H9 (cell line): ENCODE measurements around the gene ASMTL. TPM values are rescaled to one million over a fixed set of nuclear protein-coding genes. Genes with fewer than 3 reads are reported as not detected.

Experiments
- DNase-seq: peaks from one replicate; pipeline ENCODE4 v3.0.0-alpha.2; 2017
- H2AFZ ChIP-seq: one replicate; pipeline ENCODE4 v1.6.1; 2013; ENCODE audit warnings: mild to moderate bottlenecking, low read length, control low read depth, moderate library complexity
- H2AK5ac ChIP-seq: 2 replicates; pipeline ENCODE4 v1.6.1; 2013; ENCODE audit warnings: low read length, control low read depth, mixed read lengths; ENCODE audit not compliant: insufficient read length
- H2BK120ac ChIP-seq: one replicate; pipeline ENCODE4 v1.6.1; 2013; ENCODE audit warnings: low read depth, mild to moderate bottlenecking, low read length, control low read depth, inconsistent platforms; ENCODE audit not compliant: poor library complexity, severe bottlenecking
- H2BK12ac ChIP-seq: 2 replicates; pipeline ENCODE4 v1.6.1; 2013; ENCODE audit warnings: low read length, control low read depth, mixed read lengths, low read depth; ENCODE audit not compliant: insufficient read length
- H2BK15ac ChIP-seq: 2 replicates; pipeline ENCODE4 v1.6.1; 2013; ENCODE audit warnings: low read depth, low read length, control low read depth
- H2BK20ac ChIP-seq: one replicate; pipeline ENCODE4 v1.6.1; 2013; ENCODE audit warnings: low read depth, mild to moderate bottlenecking, low read length, control low read depth, inconsistent platforms; ENCODE audit not compliant: poor library complexity, severe bottlenecking
- H2BK5ac ChIP-seq: 2 replicates; pipeline ENCODE4 v1.6.1; 2013; ENCODE audit warnings: low read length, control low read depth, mixed read lengths; ENCODE audit not compliant: insufficient read length
- H3K14ac ChIP-seq: 2 replicates; pipeline ENCODE4 v1.6.1; 2013; ENCODE audit warnings: low read length, control low read depth; ENCODE audit not compliant: insufficient read depth
- H3K18ac ChIP-seq: 2 replicates; pipeline ENCODE4 v1.6.1; 2013; ENCODE audit warnings: low read depth, mild to moderate bottlenecking, mixed read lengths, low read length, control low read depth; ENCODE audit not compliant: insufficient read length
- H3K23ac ChIP-seq: 2 replicates; pipeline ENCODE4 v1.6.1; 2013; ENCODE audit warnings: low read length, control low read depth, mixed read lengths, low read depth; ENCODE audit not compliant: insufficient read length
- H3K23me2 ChIP-seq: 2 replicates; pipeline ENCODE4 v1.6.1; 2013; ENCODE audit warnings: low read depth, mild to moderate bottlenecking, mixed read lengths, low read length, control low read depth; ENCODE audit not compliant: insufficient read length, poor library complexity, severe bottlenecking
- H3K27ac ChIP-seq: 2 replicates; pipeline ENCODE4 v1.5.1; 2013; ENCODE audit warnings: low read length, control low read depth, mixed read lengths, low read depth; ENCODE audit not compliant: insufficient read length
- H3K27me3 ChIP-seq: 2 replicates; pipeline ENCODE4 v1.6.1; 2013; ENCODE audit warnings: low read length, control low read depth, inconsistent platforms; ENCODE audit not compliant: insufficient read depth
- H3K4ac ChIP-seq: 2 replicates; pipeline ENCODE4 v1.6.1; 2013; ENCODE audit warnings: low read depth, mild to moderate bottlenecking, control low read depth, inconsistent platforms, low read length, moderate library complexity
- H3K4me1 ChIP-seq: 2 replicates; pipeline ENCODE4 v1.6.1; 2013; ENCODE audit warnings: low read length, control low read depth, inconsistent platforms; ENCODE audit not compliant: insufficient read depth
- H3K4me2 ChIP-seq: 2 replicates; pipeline ENCODE4 v1.6.1; 2013; ENCODE audit warnings: low read length, control low read depth, mixed read lengths; ENCODE audit not compliant: insufficient read length, insufficient read depth
- H3K56ac ChIP-seq: 2 replicates; pipeline ENCODE4 v1.6.1; 2013; ENCODE audit warnings: low read depth, mild to moderate bottlenecking, mixed read lengths, low read length, control low read depth; ENCODE audit not compliant: insufficient read length
- H3K79me1 ChIP-seq: 2 replicates; pipeline ENCODE4 v1.6.1; 2013; ENCODE audit warnings: low read depth, mild to moderate bottlenecking, moderate library complexity, low read length, control low read depth, inconsistent platforms; ENCODE audit not compliant: insufficient read depth, poor library complexity, severe bottlenecking
- H3K79me2 ChIP-seq: 2 replicates; pipeline ENCODE4 v1.6.1; 2013; ENCODE audit warnings: low read length, control low read depth, inconsistent platforms; ENCODE audit not compliant: insufficient read depth
- H3K9ac ChIP-seq: 2 replicates; pipeline ENCODE4 v1.6.1; 2013; ENCODE audit warnings: low read length, control low read depth, mixed read lengths; ENCODE audit not compliant: insufficient read length; ENCODE audit errors: extremely low read depth
- H3K9me3 ChIP-seq: one replicate; pipeline ENCODE4 v1.6.1; 2013; ENCODE audit warnings: low read depth, low read length, inconsistent platforms; ENCODE audit not compliant: control insufficient read depth
- H3T11ph ChIP-seq: one replicate; pipeline ENCODE4 v1.6.1; 2013; ENCODE audit warnings: mild to moderate bottlenecking, low read length, control low read depth, inconsistent platforms
- H4K20me1 ChIP-seq: one replicate; pipeline ENCODE4 v1.6.1; 2013; ENCODE audit not compliant: control insufficient read depth, insufficient read length, insufficient read depth
- H4K5ac ChIP-seq: 2 replicates; pipeline ENCODE4 v1.6.1; 2013; ENCODE audit warnings: low read depth, mild to moderate bottlenecking, mixed read lengths, low read length, control low read depth; ENCODE audit not compliant: insufficient read length
- H4K8ac ChIP-seq: replicated peaks from 2 replicates; pipeline ENCODE4 v1.6.1; 2013; ENCODE audit warnings: low read length, control low read depth, mixed read lengths, low read depth; ENCODE audit not compliant: insufficient read length
- H4K91ac ChIP-seq: 2 replicates; pipeline ENCODE4 v1.6.1; 2013; ENCODE audit warnings: low read depth, mild to moderate bottlenecking, moderate library complexity, mixed read lengths, low read length, control low read depth; ENCODE audit not compliant: insufficient read length
- H3K27ac Mint-ChIP-seq, 3 experiments: 2 replicates in 2 of 3; 3 replicates in 1 of 3; pipeline ENCODE4 v1.8.0; 2020 to 2021; ENCODE audit warnings: mixed read lengths in 3 of 3, mild to moderate bottlenecking in 1 of 3, moderate library complexity in 1 of 3
- H3K27me3 Mint-ChIP-seq: 2 replicates; pipeline ENCODE4 v1.8.0; 2021; ENCODE audit warnings: low read depth, mild to moderate bottlenecking, moderate library complexity, mixed read lengths
- H3K36me3 Mint-ChIP-seq, 3 experiments: 2 replicates in 2 of 3; 3 replicates in 1 of 3; pipeline ENCODE4 v1.8.0; 2020 to 2021; ENCODE audit warnings: low read depth in 3 of 3, mixed read lengths in 3 of 3; ENCODE audit not compliant: insufficient read depth in 1 of 3
- H3K4me1 Mint-ChIP-seq, 2 experiments: 2 replicates each; pipeline ENCODE4 v1.8.0; 2020; ENCODE audit warnings: mixed read lengths in 2 of 2
- H3K4me3 Mint-ChIP-seq, 2 experiments: 2 replicates in 1 of 2; 3 replicates in 1 of 2; pipeline ENCODE4 v1.8.0; 2020 to 2021; ENCODE audit warnings: mild to moderate bottlenecking in 2 of 2, mixed read lengths in 2 of 2, moderate library complexity in 1 of 2
- H3K9me3 Mint-ChIP-seq, 2 experiments: 2 replicates in 1 of 2; 3 replicates in 1 of 2; pipeline ENCODE4 v1.8.0; 2020; ENCODE audit warnings: mild to moderate bottlenecking in 2 of 2, mixed read lengths in 2 of 2, moderate library complexity in 1 of 2
- WGBS: extraction: QIAGEN DNeasy Blood & Tissue Kit; methylation state at CpG from one replicate; pipeline ENCODE4 v1.1.7; 2013; ENCODE audit warnings: missing lambda C conversion rate, low lambda C conversion rate, mixed read lengths; ENCODE audit not compliant: insufficient read length; ENCODE audit errors: extremely low coverage; 5-methylcytosine and 5-hydroxymethylcytosine counted together
- total RNA-seq: library from RNA; stranded (reverse); gene quantifications from 2 replicates; pipeline ENCODE4 v1.2.1, GENCODE V29; 2021
- TF ChIP-seq, protein P1 (sequence below): fragments of 200-600 bp; sonication (generic); conservative IDR thresholded peaks from 3 replicates; pipeline ENCODE4 v1.8.0; 2021; ENCODE audit warnings: antibody characterized with exemption, mild to moderate bottlenecking

Gene ASMTL
- total RNA-seq, 1 experiment from 2014 or later, result 59.8 TPM

DNA sequence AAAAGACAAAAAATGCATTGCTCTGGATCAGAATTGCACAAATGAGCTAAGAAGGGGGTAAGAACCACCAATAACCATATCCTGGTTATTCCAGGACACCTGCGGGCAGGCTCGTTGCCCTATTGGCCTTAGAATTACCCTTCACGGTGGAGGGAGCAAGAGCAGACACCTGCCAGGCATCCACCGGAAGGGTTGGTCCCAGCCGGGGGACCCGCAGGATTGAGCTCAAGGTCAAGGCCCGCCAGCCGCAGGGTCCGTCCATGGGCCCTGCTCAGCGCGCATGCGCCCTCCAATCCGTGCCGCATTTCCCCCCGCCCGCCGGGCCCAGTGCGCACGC, 61.4 kb downstream of the ASMTL start:
- DNase-seq, result no peak
- H3K27ac Mint-ChIP-seq, result peak overlapping the region; percentile 84 to 95 (median 88); a peak in 5 of 7 replicates
- no peak overlapping the region for H2AFZ ChIP-seq

More for the DNA sequence above, 61.4 kb downstream of the ASMTL start:
- Histone ChIP-seq H2BK12ac (no peak overlapping the region), H3K14ac (no peak overlapping the region), H4K5ac (no peak overlapping the region), H3K23ac (no peak overlapping the region), H4K91ac (no peak overlapping the region), H3K27me3 (no peaks in the 10 kb centered on the region), H2AK5ac (no peak overlapping the region), H3K4me2 (peak overlapping the region; percentile 87), H2BK5ac (no peak overlapping the region), H2BK20ac (no peak overlapping the region), H3K9me3 (no peaks in the 10 kb centered on the region), H3K56ac (no peak overlapping the region), H4K8ac (no peak overlapping the region), H3T11ph (no peak overlapping the region), H3K79me1 (peaks cover 23% of the 10 kb centered on the region), H3K18ac (no peak overlapping the region), H2BK120ac (no peak overlapping the region), H3K4me1 (no peaks in the 10 kb centered on the region), H2BK15ac (no peak overlapping the region), H4K20me1 (peaks cover 2% of the 10 kb centered on the region), H3K23me2 (peaks cover 8% of the 10 kb centered on the region), H3K79me2 (peaks cover 33% of the 10 kb centered on the region; the same call in 1 of the 2 replicates), H3K27ac (no peak overlapping the region), H3K9ac (peak overlapping the region; percentile 97), H3K4ac (no peak overlapping the region)
- TF ChIP-seq, protein P1, sequence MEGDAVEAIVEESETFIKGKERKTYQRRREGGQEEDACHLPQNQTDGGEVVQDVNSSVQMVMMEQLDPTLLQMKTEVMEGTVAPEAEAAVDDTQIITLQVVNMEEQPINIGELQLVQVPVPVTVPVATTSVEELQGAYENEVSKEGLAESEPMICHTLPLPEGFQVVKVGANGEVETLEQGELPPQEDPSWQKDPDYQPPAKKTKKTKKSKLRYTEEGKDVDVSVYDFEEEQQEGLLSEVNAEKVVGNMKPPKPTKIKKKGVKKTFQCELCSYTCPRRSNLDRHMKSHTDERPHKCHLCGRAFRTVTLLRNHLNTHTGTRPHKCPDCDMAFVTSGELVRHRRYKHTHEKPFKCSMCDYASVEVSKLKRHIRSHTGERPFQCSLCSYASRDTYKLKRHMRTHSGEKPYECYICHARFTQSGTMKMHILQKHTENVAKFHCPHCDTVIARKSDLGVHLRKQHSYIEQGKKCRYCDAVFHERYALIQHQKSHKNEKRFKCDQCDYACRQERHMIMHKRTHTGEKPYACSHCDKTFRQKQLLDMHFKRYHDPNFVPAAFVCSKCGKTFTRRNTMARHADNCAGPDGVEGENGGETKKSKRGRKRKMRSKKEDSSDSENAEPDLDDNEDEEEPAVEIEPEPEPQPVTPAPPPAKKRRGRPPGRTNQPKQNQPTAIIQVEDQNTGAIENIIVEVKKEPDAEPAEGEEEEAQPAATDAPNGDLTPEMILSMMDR, result no peak
- no peaks in the 10 kb centered on the region; the same call in 1 of the 2 replicates for H3K27me3 Mint-ChIP-seq
- WGBS, result no CpG with 5 or more reads among the region's 19 CpGs
- H3K36me3 Mint-ChIP-seq, result peaks cover 56 to 68% (median 63%) of the 10 kb centered on the region in 3 experiments
- peak overlapping the region; percentile 92 to 95 for H3K4me3 Mint-ChIP-seq
- H3K9me3 Mint-ChIP-seq, result peaks cover 3 to 4% of the 10 kb centered on the region in 2 experiments; a peak in 3 of 5 replicates
- peaks cover 24 to 54% of the 10 kb centered on the region in 2 experiments for H3K4me1 Mint-ChIP-seq
